H1 (cell line): Measurements from ENCODE around the gene HSDL2. TPM values are rescaled to one million over a fixed set of nuclear protein-coding genes. Genes with fewer than 3 reads are reported as not detected.
"Not testable (repeated sequence)": the region's sequence is repeated elsewhere in the genome, so short reads cannot be mapped to it uniquely, and the experiment has no call there.

Experiments
- CTCF ChIA-PET: fragments of 300-600 bp; sonication (Branson Sonifier 250); formaldehyde crosslinking; loops from one replicate; lab custom pipeline; 2021; ENCODE audit not compliant: partially characterized antibody; lab: Charles Lee
- POLR2A ChIA-PET: fragments of 300-600 bp; sonication (Branson Sonifier 250); formaldehyde crosslinking; loops from one replicate; lab custom pipeline; 2021; ENCODE audit warnings: inconsistent platforms; ENCODE audit not compliant: partially characterized antibody; lab: Charles Lee
- DNase-seq, 2 experiments: peaks; one replicate each; pipeline versions ENCODE4 v3.0.0 to v3.0.0-alpha.2; 2010 to 2022; ENCODE audit warnings: low spot score in 2 of 2, low read depth in 1 of 2, mixed read lengths in 1 of 2
- FAIRE-seq: peaks from 2 replicates; lab custom pipeline; 2011; peaks lifted over from hg19 to GRCh38; lab: Jason Lieb, UNC
- H2AFZ ChIP-seq: 2 replicates; pipeline ENCODE4 v1.8.1; 2012; ENCODE audit warnings: low read length, inconsistent platforms
- H2AK5ac ChIP-seq: 2 replicates; pipeline ENCODE4 v1.6.1; 2013; ENCODE audit warnings: low read depth, low read length
- H2BK120ac ChIP-seq: replicated peaks from 2 replicates; pipeline ENCODE3; 2013; ENCODE audit warnings: low read depth, low read length, inconsistent platforms
- H2BK12ac ChIP-seq: 2 replicates; pipeline ENCODE4 v1.6.1; 2013; ENCODE audit warnings: low read depth, low read length
- H2BK15ac ChIP-seq: 2 replicates; pipeline ENCODE4 v1.6.1; 2013; ENCODE audit warnings: low read length
- H2BK20ac ChIP-seq: 2 replicates; pipeline ENCODE4 v1.6.1; 2013; ENCODE audit warnings: low read length
- H2BK5ac ChIP-seq: 2 replicates; pipeline ENCODE4 v1.6.1; 2013; ENCODE audit warnings: low read depth, low read length
- H3K14ac ChIP-seq: 2 replicates; pipeline ENCODE4 v1.6.1; 2013; ENCODE audit warnings: inconsistent platforms; ENCODE audit not compliant: insufficient read length
- H3K18ac ChIP-seq: 2 replicates; pipeline ENCODE4 v1.6.1; 2013; ENCODE audit warnings: low read length; ENCODE audit errors: extremely low read depth
- H3K23ac ChIP-seq: 2 replicates; pipeline ENCODE4 v1.6.1; 2013; ENCODE audit warnings: inconsistent platforms; ENCODE audit not compliant: insufficient read length
- H3K23me2 ChIP-seq: 2 replicates; pipeline ENCODE4 v1.6.1; 2013; ENCODE audit warnings: low read depth, low read length
- H3K27ac ChIP-seq: 2 replicates; pipeline ENCODE4 v1.6.1; 2011; ENCODE audit warnings: low read depth, low read length, inconsistent platforms
- H3K27me3 ChIP-seq, 4 experiments: replicated peaks in 1 of 4; 1 replicate in 1 of 4; 2 replicates in 3 of 4; pipeline versions ENCODE4 v1.6.1 to v1.8.1; 2011 to 2013; ENCODE audit warnings: low read length in 3 of 4, mild to moderate bottlenecking in 3 of 4, inconsistent platforms in 2 of 4, mixed read lengths in 2 of 4, moderate library complexity in 1 of 4; ENCODE audit not compliant: control insufficient read depth in 3 of 4, insufficient read depth in 3 of 4; ENCODE audit errors: extremely low read depth in 1 of 4
- H3K36me3 ChIP-seq, 4 experiments: 2 replicates each; pipeline versions ENCODE4 v1.6.1 to v1.8.1; 2011 to 2013; ENCODE audit warnings: mild to moderate bottlenecking in 4 of 4, low read length in 3 of 4, moderate library complexity in 2 of 4, control low read depth in 1 of 4, inconsistent platforms in 1 of 4; ENCODE audit not compliant: insufficient read depth in 4 of 4, control insufficient read depth in 2 of 4
- H3K4ac ChIP-seq: replicated peaks from 2 replicates; pipeline ENCODE3; 2013; ENCODE audit warnings: low read length, low read depth, mixed read lengths, inconsistent platforms; ENCODE audit not compliant: insufficient read length
- H3K4me1 ChIP-seq, 4 experiments: replicated peaks in 1 of 4; 1 replicate in 1 of 4; 2 replicates in 3 of 4; pipeline versions ENCODE4 v1.6.1 to v1.8.1; 2011 to 2013; ENCODE audit warnings: low read length in 3 of 4, inconsistent platforms in 2 of 4, mixed read lengths in 1 of 4; ENCODE audit not compliant: insufficient read depth in 4 of 4, control insufficient read depth in 3 of 4
- H3K4me2 ChIP-seq, 2 experiments: 2 replicates each; pipeline versions ENCODE4 v1.6.1 to v1.8.1; 2011 to 2013; ENCODE audit warnings: low read depth in 2 of 2, low read length in 2 of 2, control low read depth in 1 of 2, inconsistent platforms in 1 of 2, mild to moderate bottlenecking in 1 of 2; ENCODE audit not compliant: insufficient read depth in 1 of 2
- H3K4me3 ChIP-seq, 4 experiments: fragments of 200-600, 300-600 bp in 1 of 4; sonication (generic), shearing (Covaris generic), sonication (Bioruptor Twin) in 1 of 4; 2 replicates each; pipeline versions ENCODE4 v1.5.1 to v1.8.1; 2011 to 2016; ENCODE audit warnings: low read length in 4 of 4, low read depth in 3 of 4, control low read depth in 2 of 4, inconsistent platforms in 2 of 4, mild to moderate bottlenecking in 2 of 4, mixed read lengths in 1 of 4, moderate library complexity in 1 of 4; ENCODE audit not compliant: insufficient read depth in 2 of 4; ENCODE audit errors: extremely low read depth in 1 of 4
- H3K56ac ChIP-seq: replicated peaks from 2 replicates; pipeline ENCODE3; 2013; ENCODE audit warnings: low read depth, mild to moderate bottlenecking, mixed read lengths, low read length, inconsistent platforms; ENCODE audit not compliant: insufficient read length
- H3K79me1 ChIP-seq: 2 replicates; pipeline ENCODE4 v1.6.1; 2013; ENCODE audit warnings: low read depth, low read length, control low read depth
- H3K79me2 ChIP-seq, 2 experiments: 2 replicates each; pipeline versions ENCODE4 v1.6.1 to v1.8.1; 2012 to 2013; ENCODE audit warnings: low read length in 2 of 2, mild to moderate bottlenecking in 2 of 2, inconsistent platforms in 1 of 2; ENCODE audit not compliant: insufficient read depth in 2 of 2, control insufficient read depth in 1 of 2
- H3K9ac ChIP-seq, 4 experiments: replicated peaks in 1 of 4; 1 replicate in 1 of 4; 2 replicates in 3 of 4; pipeline versions ENCODE4 v1.6.1 to v1.8.1; 2011 to 2013; ENCODE audit warnings: low read depth in 3 of 4, low read length in 3 of 4, control low read depth in 2 of 4, mild to moderate bottlenecking in 2 of 4, moderate library complexity in 2 of 4, inconsistent platforms in 1 of 4; ENCODE audit errors: extremely low read depth in 1 of 4
- H3K9me3 ChIP-seq, 2 experiments: 2 replicates each; pipeline versions ENCODE4 v1.6.1 to v1.8.1; 2012 to 2013; ENCODE audit warnings: mild to moderate bottlenecking in 2 of 2, moderate library complexity in 2 of 2, control low read depth in 1 of 2, inconsistent platforms in 1 of 2, low read depth in 1 of 2, low read length in 1 of 2, mixed read lengths in 1 of 2; ENCODE audit not compliant: insufficient read depth in 2 of 2
- H4K20me1 ChIP-seq, 2 experiments: replicated peaks in 1 of 2; 2 replicates each; pipeline versions ENCODE3 to v1.8.1; 2011 to 2013; ENCODE audit warnings: inconsistent platforms in 2 of 2, low read length in 2 of 2, mild to moderate bottlenecking in 1 of 2; ENCODE audit not compliant: insufficient read depth in 2 of 2, control insufficient read depth in 1 of 2
- H4K5ac ChIP-seq: 2 replicates; pipeline ENCODE4 v1.6.1; 2013; ENCODE audit warnings: low read length, low read depth, mixed read lengths, inconsistent platforms; ENCODE audit not compliant: insufficient read length
- H4K8ac ChIP-seq: 2 replicates; pipeline ENCODE4 v1.8.0; 2013; ENCODE audit warnings: mild to moderate bottlenecking, moderate library complexity, low read length, inconsistent platforms; ENCODE audit not compliant: insufficient read depth; ENCODE audit errors: extremely low read depth
- H4K91ac ChIP-seq: replicated peaks from 2 replicates; pipeline ENCODE3; 2013; ENCODE audit warnings: low read length, mixed read lengths, inconsistent platforms; ENCODE audit not compliant: insufficient read length
- WGBS, 2 experiments: shearing (Covaris generic) in 1 of 2; methylation state at CpG; one replicate each; pipeline versions ENCODE4 v1.1.6 to v1.1.7; 2013 to 2015; ENCODE audit warnings: low lambda C conversion rate in 2 of 2, mixed read lengths in 2 of 2, inconsistent platforms in 1 of 2, low coverage in 1 of 2, missing lambda C conversion rate in 1 of 2; ENCODE audit not compliant: insufficient replicate concordance in 2 of 2, insufficient coverage in 1 of 2, insufficient read length in 1 of 2; ENCODE audit errors: extremely low coverage in 1 of 2, missing lambda C conversion rate in 1 of 2; 5-methylcytosine and 5-hydroxymethylcytosine counted together
- polyA plus RNA-seq, 7 experiments: library from polyadenylated mRNA; depleted of rRNA in 3 of 7; stranded (reverse) in 5 of 7; unstranded in 2 of 7; fragments of >200 nt in 5 of 7; fragments of 200-250 nt in 2 of 7; gene quantifications; 1 replicate in 5 of 7; 2 replicates in 1 of 7; 4 replicates in 1 of 7; pipeline versions ENCODE4 v1.2.1 to v1.2.3, GENCODE V29; 2011 to 2013; ENCODE audit warnings: missing spikeins in 2 of 7, mixed read lengths in 2 of 7
- total RNA-seq: library from RNA; stranded (reverse); fragmentation: NEBNext Ultra II Directional; extraction: Animal tissue kit (Norgen Biotek cat#: 25700); gene quantifications from 2 replicates; pipeline ENCODE4 v1.2.1, GENCODE V29; 2021

Gene HSDL2
- total and polyA plus RNA-seq, 2 of the 8 experiments (the other 6 are each of a cell fraction or from before 2014, with no cell fraction given) = 6.6 to 15.4 TPM

GRCh38 chr9:112374232-112374631, 5.7 kb upstream of the HSDL2 start:
- H3K18ac ChIP-seq, H3K23me2 ChIP-seq, H4K20me1 ChIP-seq, POLR2A ChIA-PET, CTCF ChIA-PET, H3K23ac ChIP-seq, H3K79me1 ChIP-seq, H2AFZ ChIP-seq, FAIRE-seq, H3K4me2 ChIP-seq, H2BK20ac ChIP-seq, H2BK12ac ChIP-seq, H3K27ac ChIP-seq, H2BK120ac ChIP-seq, H4K5ac ChIP-seq, H2BK5ac ChIP-seq, H3K56ac ChIP-seq, H3K79me2 ChIP-seq, H3K14ac ChIP-seq, H3K27me3 ChIP-seq, H3K4ac ChIP-seq, H2AK5ac ChIP-seq, H3K9ac ChIP-seq, DNase-seq, H3K36me3 ChIP-seq, H3K9me3 ChIP-seq, H4K91ac ChIP-seq, H4K8ac ChIP-seq, H2BK15ac ChIP-seq, H3K4me3 ChIP-seq, H3K4me1 ChIP-seq: not testable (repeated sequence)
- 93% methylated on average over 2 of the region's 2 CpGs; no CpG with 5 or more reads in 1 of the 2 experiments for WGBS, 2 experiments
